ENCODE results near the gene CRYBA2. TPM values are rescaled to one million over a fixed set of nuclear protein-coding genes. Genes with fewer than 3 reads are reported as not detected.

The CRYBA2 gene
- total and polyA plus RNA-seq, 2 experiments from 2014 or later, result 0.90 TPM; not detected in 1

DNA sequence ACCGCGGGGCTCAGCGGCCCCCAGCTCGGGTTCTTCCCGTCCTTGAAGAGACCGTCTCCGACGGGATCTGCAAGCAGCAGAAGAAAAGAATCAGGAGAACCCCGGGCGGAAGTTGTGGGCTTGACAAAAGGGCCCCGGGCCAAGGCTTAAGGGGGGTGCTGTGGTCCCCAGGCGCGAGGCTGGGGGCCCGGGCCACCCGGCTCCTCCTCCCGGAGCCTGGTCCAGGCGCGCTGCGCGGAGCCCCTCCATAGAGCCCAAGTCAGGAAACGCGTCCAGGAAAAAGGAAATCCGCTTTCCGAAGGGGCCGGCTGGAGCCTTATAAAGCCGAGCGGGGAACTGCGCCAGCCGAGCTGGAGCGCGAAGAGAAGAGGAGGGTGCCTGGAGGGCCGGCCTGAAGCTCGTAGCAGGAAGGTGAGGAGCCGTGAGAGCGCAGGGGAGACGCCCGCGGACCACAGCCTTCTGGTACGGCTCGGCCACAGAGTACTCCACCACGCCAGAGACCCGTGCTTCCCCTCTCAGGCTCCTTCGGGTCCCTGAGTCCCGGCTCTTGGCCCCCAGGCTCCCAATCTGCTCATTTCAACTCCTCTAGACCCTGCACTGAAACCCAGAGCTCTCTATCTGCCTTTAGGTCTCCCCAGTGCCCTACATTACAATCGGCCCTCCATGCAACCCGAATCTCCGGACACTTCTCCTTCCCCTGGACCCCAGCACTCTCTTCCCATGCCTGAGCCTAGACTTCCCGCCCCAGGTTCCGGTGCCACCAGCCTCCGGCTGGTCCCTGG lies 8.8 kb downstream of the CRYBA2 start:
- TF ChIP-seq EZH2 (IDR thresholded peaks at IDR 0.05; ENCODE audit: borderline replicate concordance), result peak; percentile 63
- peak; percentile 89 for TF ChIP-seq EZH2phosphoT487 (IDR thresholded peaks at IDR 0.05; ENCODE audit: low read depth, severe bottlenecking, unreplicated experiment)
- TF ChIP-seq, protein P1, sequence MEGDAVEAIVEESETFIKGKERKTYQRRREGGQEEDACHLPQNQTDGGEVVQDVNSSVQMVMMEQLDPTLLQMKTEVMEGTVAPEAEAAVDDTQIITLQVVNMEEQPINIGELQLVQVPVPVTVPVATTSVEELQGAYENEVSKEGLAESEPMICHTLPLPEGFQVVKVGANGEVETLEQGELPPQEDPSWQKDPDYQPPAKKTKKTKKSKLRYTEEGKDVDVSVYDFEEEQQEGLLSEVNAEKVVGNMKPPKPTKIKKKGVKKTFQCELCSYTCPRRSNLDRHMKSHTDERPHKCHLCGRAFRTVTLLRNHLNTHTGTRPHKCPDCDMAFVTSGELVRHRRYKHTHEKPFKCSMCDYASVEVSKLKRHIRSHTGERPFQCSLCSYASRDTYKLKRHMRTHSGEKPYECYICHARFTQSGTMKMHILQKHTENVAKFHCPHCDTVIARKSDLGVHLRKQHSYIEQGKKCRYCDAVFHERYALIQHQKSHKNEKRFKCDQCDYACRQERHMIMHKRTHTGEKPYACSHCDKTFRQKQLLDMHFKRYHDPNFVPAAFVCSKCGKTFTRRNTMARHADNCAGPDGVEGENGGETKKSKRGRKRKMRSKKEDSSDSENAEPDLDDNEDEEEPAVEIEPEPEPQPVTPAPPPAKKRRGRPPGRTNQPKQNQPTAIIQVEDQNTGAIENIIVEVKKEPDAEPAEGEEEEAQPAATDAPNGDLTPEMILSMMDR (IDR thresholded peaks at IDR 0.05; ENCODE audit: poor library complexity), result no peak
- H3K36me3 ChIP-seq (replicated peaks; ENCODE audit: insufficient read depth, low read depth), result no peaks in the 10 kb centered on the region
- peak; percentile 54 for DNase-seq (ENCODE audit: low spot score)
- no peaks in the 10 kb centered on the region for H3K9me3 ChIP-seq (ENCODE audit: low read depth)
- H3K4me3 ChIP-seq, result no peak overlapping the region
- no peak overlapping the region for H3K27ac ChIP-seq
- H3K4me1 ChIP-seq (ENCODE audit: insufficient read depth), result peaks cover 13% of the 10 kb centered on the region
- WGBS (ENCODE audit: low lambda C conversion rate, missing lambda C conversion rate), result 2% methylated on average over 50 of the region's 50 CpGs
- no peaks in the 10 kb centered on the region for H4K20me1 ChIP-seq (ENCODE audit: insufficient read depth, poor library complexity, severe bottlenecking)
- peak overlapping the region; percentile 70 for H3K4me2 ChIP-seq
- H3K9me2 ChIP-seq (replicated peaks; ENCODE audit: insufficient read depth), result no peaks in the 10 kb centered on the region
- peak overlapping the region; percentile 26 for H2AFZ ChIP-seq
- H3K79me2 ChIP-seq, result no peaks in the 10 kb centered on the region
- H3K27me3 ChIP-seq, result peaks cover 92% of the 10 kb centered on the region

DNA sequence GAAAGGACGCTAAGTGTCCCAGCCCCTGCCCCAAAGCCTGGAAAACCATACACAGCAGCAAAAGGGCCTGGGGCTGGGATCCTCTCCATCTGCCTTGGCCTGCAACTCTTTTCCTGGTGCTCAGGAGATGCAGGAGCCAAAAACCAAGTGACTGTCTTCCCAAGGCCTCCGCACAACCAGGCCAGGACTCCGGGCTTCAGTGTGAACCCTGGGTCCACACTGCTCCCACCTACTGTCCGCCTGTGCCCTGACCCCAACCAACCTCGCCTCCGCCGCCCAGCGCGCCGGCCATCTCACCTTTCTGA lies 9.3 kb downstream of the CRYBA2 start:
- no peaks in the 10 kb centered on the region for H3K9me3 ChIP-seq (ENCODE audit: low read depth)
- no peaks in the 10 kb centered on the region for H3K36me3 ChIP-seq (replicated peaks; ENCODE audit: insufficient read depth, low read depth)
- H3K4me1 ChIP-seq (ENCODE audit: insufficient read depth), result peaks cover 13% of the 10 kb centered on the region
- TF ChIP-seq EZH2phosphoT487 (IDR thresholded peaks at IDR 0.05; ENCODE audit: low read depth, severe bottlenecking, unreplicated experiment), result no peak
- H3K27me3 ChIP-seq, result peaks cover 89% of the 10 kb centered on the region
- no peak overlapping the region for H2AFZ ChIP-seq
- H4K20me1 ChIP-seq (ENCODE audit: insufficient read depth, poor library complexity, severe bottlenecking), result no peaks in the 10 kb centered on the region
- no peak for DNase-seq (ENCODE audit: low spot score)
- H3K9me2 ChIP-seq (replicated peaks; ENCODE audit: insufficient read depth), result no peaks in the 10 kb centered on the region
- WGBS (ENCODE audit: low lambda C conversion rate, missing lambda C conversion rate), result 10% methylated on average over 10 of the region's 10 CpGs
- H3K79me2 ChIP-seq, result no peaks in the 10 kb centered on the region
- peak overlapping the region; percentile 70 for H3K4me2 ChIP-seq
- no peak overlapping the region for H3K27ac ChIP-seq
- H3K4me3 ChIP-seq, result no peak overlapping the region

DNA sequence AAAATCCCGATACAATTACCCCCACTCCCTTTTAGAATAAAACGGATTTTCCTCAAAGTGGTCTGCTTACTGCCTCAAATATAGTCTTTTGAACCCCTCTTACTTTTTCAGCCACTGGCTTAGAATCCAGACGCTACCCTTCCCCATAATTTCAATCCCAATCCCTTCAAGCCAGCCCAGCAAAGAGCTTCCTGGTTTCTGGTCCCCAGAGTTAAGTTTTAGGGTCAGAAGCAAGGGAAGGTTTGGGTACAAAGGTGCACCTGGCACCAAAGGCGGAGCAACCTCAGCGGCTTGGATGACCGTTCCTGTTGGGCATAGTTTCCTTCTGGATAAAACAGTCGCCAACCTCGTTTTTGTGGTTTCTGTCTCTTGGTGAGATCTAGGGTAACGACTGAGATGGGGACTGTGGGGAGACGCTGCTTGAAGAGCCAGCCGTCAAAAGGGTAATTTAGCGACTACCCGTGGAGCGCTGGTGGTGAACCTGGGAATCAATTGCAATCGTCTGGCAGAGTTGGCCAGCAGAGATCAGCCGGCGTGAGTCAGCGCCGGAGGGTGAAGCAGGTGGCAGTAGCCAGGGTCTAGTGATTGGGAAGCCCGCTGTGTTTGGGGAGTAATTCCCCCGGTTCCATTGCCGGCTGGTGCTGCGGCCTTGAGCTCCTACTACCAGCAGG lies 9.8 kb downstream of the CRYBA2 start:
- DNase-seq (ENCODE audit: low spot score), result no peak
- Histone ChIP-seq H3K9me2 (replicated peaks; ENCODE audit: insufficient read depth) (no peaks in the 10 kb centered on the region), H3K27ac (no peak overlapping the region), H3K79me2 (no peaks in the 10 kb centered on the region), H2AFZ (no peak overlapping the region), H3K9me3 (ENCODE audit: low read depth) (no peaks in the 10 kb centered on the region), H3K36me3 (replicated peaks; ENCODE audit: insufficient read depth, low read depth) (no peaks in the 10 kb centered on the region), H4K20me1 (ENCODE audit: insufficient read depth, poor library complexity, severe bottlenecking) (no peaks in the 10 kb centered on the region), H3K4me1 (ENCODE audit: insufficient read depth) (peaks cover 13% of the 10 kb centered on the region), H3K4me2 (no peak overlapping the region), H3K4me3 (no peak overlapping the region), H3K27me3 (peaks cover 88% of the 10 kb centered on the region)
- TF ChIP-seq EZH2phosphoT487 (IDR thresholded peaks at IDR 0.05; ENCODE audit: low read depth, severe bottlenecking, unreplicated experiment) (peak; percentile 52), EZH2 (IDR thresholded peaks at IDR 0.05; ENCODE audit: borderline replicate concordance) (peak; percentile 29)
- TF ChIP-seq, protein P1 (IDR thresholded peaks at IDR 0.05; ENCODE audit: poor library complexity), result no peak
- WGBS (ENCODE audit: low lambda C conversion rate, missing lambda C conversion rate), result 11% methylated on average over 23 of the region's 23 CpGs

DNA sequence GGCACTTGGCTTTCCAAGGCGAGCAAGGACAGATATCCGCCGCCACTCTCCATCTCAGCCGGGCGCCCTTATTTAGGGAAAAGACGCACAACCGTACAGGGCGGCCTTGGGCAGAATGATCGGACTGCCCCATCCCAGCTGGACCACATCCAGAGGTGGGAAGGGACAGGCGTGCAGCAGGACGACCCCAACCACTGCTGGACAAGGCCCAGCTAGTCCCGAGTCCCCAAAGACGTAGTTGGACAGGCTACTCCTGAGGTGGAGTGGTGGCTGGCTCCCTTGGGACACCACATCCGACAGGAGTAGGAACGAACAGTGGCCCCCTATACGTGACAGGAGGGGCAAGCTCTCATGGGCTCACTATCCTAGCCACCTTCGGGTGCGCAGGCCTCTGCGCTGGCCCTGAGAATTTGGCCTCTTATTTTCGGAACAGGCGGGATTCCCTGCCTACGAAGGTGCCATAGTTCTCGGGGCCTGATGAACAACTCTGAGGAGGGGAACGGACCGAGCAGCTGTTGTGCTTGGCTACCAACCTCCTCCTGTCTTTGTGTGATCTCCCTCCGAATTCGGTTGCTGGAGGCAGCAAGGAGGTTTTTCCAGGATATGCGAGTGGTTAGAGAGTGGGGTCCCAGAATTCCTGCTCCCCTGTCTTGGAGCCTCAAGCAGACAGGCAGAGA lies 10.5 kb downstream of the CRYBA2 start:
- WGBS (ENCODE audit: low lambda C conversion rate, missing lambda C conversion rate), result 9% methylated on average over 28 of the region's 28 CpGs
- Histone ChIP-seq H3K4me2 (peak overlapping the region; percentile 74), H4K20me1 (ENCODE audit: insufficient read depth, poor library complexity, severe bottlenecking) (no peaks in the 10 kb centered on the region), H3K4me3 (no peak overlapping the region), H3K9me3 (ENCODE audit: low read depth) (no peaks in the 10 kb centered on the region), H3K4me1 (ENCODE audit: insufficient read depth) (peaks cover 13% of the 10 kb centered on the region), H2AFZ (no peak overlapping the region), H3K36me3 (replicated peaks; ENCODE audit: insufficient read depth, low read depth) (no peaks in the 10 kb centered on the region), H3K27ac (no peak overlapping the region), H3K9me2 (replicated peaks; ENCODE audit: insufficient read depth) (no peaks in the 10 kb centered on the region), H3K79me2 (no peaks in the 10 kb centered on the region), H3K27me3 (peaks cover 88% of the 10 kb centered on the region)
- no peak for DNase-seq (ENCODE audit: low spot score)
- TF ChIP-seq, protein P1 (IDR thresholded peaks at IDR 0.05; ENCODE audit: poor library complexity), result no peak
- TF ChIP-seq EZH2phosphoT487 (IDR thresholded peaks at IDR 0.05; ENCODE audit: low read depth, severe bottlenecking, unreplicated experiment), result no peak
- TF ChIP-seq EZH2 (IDR thresholded peaks at IDR 0.05; ENCODE audit: borderline replicate concordance), result no peak

Measured in hepatocyte (in vitro differentiated cells).